Subcutaneous adipose tissue (tissue), 4 donors: ENCODE data around the gene PIP5K1B. TPM values are rescaled to one million over a fixed set of nuclear protein-coding genes. Genes with fewer than 3 reads are reported as not detected.

Experiments
- CTCF ChIP-seq: fragments of 450-650 bp; IDR thresholded peaks from one replicate; pipeline ENCODE4 v1.5.1; 2016; ENCODE audit warnings: low read depth, mild to moderate bottlenecking, control low read depth, antibody characterized with exemption, moderate library complexity
- small RNA-seq: library from RNA; depleted of rRNA; stranded (forward); fragments of <200 nt; gene quantifications from one replicate; pipeline ENCODE3, GENCODE V24; 2016
- total RNA-seq, 4 donors: library from RNA; depleted of rRNA; stranded (reverse); fragments of >200 nt; gene quantifications; one replicate each; pipeline ENCODE4 v1.1.0, GENCODE V29; 2016

The PIP5K1B gene
- total RNA-seq, 4 donors from 2014 or later, result 0.88 to 4.4 (median 1.4) TPM

GRCh38 chr9:69054989-69055388 lies 349.9 kb downstream of the PIP5K1B start:
- TF ChIP-seq CTCF, result no peak

- TF ChIP-seq CTCF, result no peak
Observed at GRCh38 chr9:69056191-69056815, 351.3 kb downstream of the PIP5K1B start.

GRCh38 chr9:69058101-69058500 lies 353.1 kb downstream of the PIP5K1B start:
- TF ChIP-seq CTCF, result no peak

Small RNA genes within 50 kb of the gene (small RNA-seq; reads per million reads assigned to genes)
- not detected for gene RNU6-820P

Other genes with a start within 250 kb of the PIP5K1B start
- gene TMEM252, start 164.4 kb upstream of the PIP5K1B start, total RNA-seq, result not detected